Measurements from ENCODE around the gene APOL2. TPM values are rescaled to one million over a fixed set of nuclear protein-coding genes. Genes with fewer than 3 reads are reported as not detected.

APOL2 gene
- total RNA-seq, 2 experiments from 2014 or later, result 11.8 to 12.4 TPM

- Histone ChIP-seq H3K79me2 (ENCODE audit: insufficient read depth, low read depth, low read length) (no peaks in the 10 kb centered on the region), H3K4me1 (ENCODE audit: insufficient read depth, low read length, poor library complexity, severe bottlenecking) (peaks cover 21% of the 10 kb centered on the region), H3K9me2 (ENCODE audit: insufficient read depth, low read length) (no peaks in the 10 kb centered on the region), H3K9me3 (ENCODE audit: low read length) (no peaks in the 10 kb centered on the region), H3K4me2 (ENCODE audit: low read length) (peak overlapping the region; percentile 79), H4K20me1 (ENCODE audit: insufficient read depth, low read length) (no peaks in the 10 kb centered on the region), H3K4me3 (ENCODE audit: low read depth, low read length, poor library complexity, severe bottlenecking) (peak overlapping the region; percentile 76), H3K36me3 (ENCODE audit: insufficient read depth, low read length) (peaks cover 16% of the 10 kb centered on the region; the same call in 1 of the 2 replicates), H3K27ac (ENCODE audit: low read depth, low read length, poor library complexity, severe bottlenecking) (peak overlapping the region; percentile 23), H2AFZ (ENCODE audit: low read length) (peak overlapping the region; percentile 62)
- TF ChIP-seq EZH2phosphoT487 (IDR thresholded peaks at IDR 0.05; ENCODE audit: borderline replicate concordance, low read depth, low read length), result no peak
- TF ChIP-seq CTCF (conservative IDR thresholded peaks at IDR 0.05; ENCODE audit: low read length), result no peak
- ChIA-PET POLR2A (interaction anchor here (0.6 to 1.3 kb wide), 4 partner anchors 32 to 291 kb away, joined by 3 to 4 read pairs (median 3); no protein-coding TSS in a partner anchor), CTCF (ENCODE audit: unreplicated experiment) (interaction anchor here (0.8 to 1.5 kb wide), 2 partner anchors 79 to 231 kb away, joined by 3 to 4 read pairs; partner anchors contain the start of gene APOL3)
- BruUV-seq (replicated peaks), result TSS peak; percentile 63
- DNase-seq (ENCODE audit: low spot score), result no peak
- intact Hi-C loops (cut with micrococcal nuclease; ENCODE audit: unreplicated experiment), result loop anchor here (5.0 kb wide), 1 partner anchor 77 kb away; the partner anchor contains the start of gene APOL3
Observed at GRCh38 chr22:36239150-36239400, 252 bp downstream of the APOL2 start.

- POLR2A ChIA-PET, result interaction anchor here (0.6 to 1.1 kb wide), 5 partner anchors 10 to 291 kb away, joined by 3 to 5 read pairs (median 3); partner anchors contain the start of gene APOL1
- peak; percentile 4 for DNase-seq (ENCODE audit: low spot score)
- intact Hi-C loops (cut with micrococcal nuclease; ENCODE audit: unreplicated experiment), result loop anchor here (5.0 kb wide), 1 partner anchor 76 kb away; the partner anchor contains the start of gene APOL3
- peak overlapping the region; percentile 62 for H2AFZ ChIP-seq (ENCODE audit: low read length)
- no peaks in the 10 kb centered on the region for H3K9me3 ChIP-seq (ENCODE audit: low read length)
- TF ChIP-seq EZH2phosphoT487 (IDR thresholded peaks at IDR 0.05; ENCODE audit: borderline replicate concordance, low read depth, low read length) (no peak), CTCF (conservative IDR thresholded peaks at IDR 0.05; ENCODE audit: low read length) (no peak)
- H3K4me1 ChIP-seq (ENCODE audit: insufficient read depth, low read length, poor library complexity, severe bottlenecking), result peaks cover 21% of the 10 kb centered on the region
- peaks cover 16% of the 10 kb centered on the region; the same call in 1 of the 2 replicates for H3K36me3 ChIP-seq (ENCODE audit: insufficient read depth, low read length)
- H3K9me2 ChIP-seq (ENCODE audit: insufficient read depth, low read length), result no peaks in the 10 kb centered on the region
- H3K4me3 ChIP-seq (ENCODE audit: low read depth, low read length, poor library complexity, severe bottlenecking), result peak overlapping the region; percentile 76
- H3K27ac ChIP-seq (ENCODE audit: low read depth, low read length, poor library complexity, severe bottlenecking), result peak overlapping the region; percentile 23
- H4K20me1 ChIP-seq (ENCODE audit: insufficient read depth, low read length), result no peaks in the 10 kb centered on the region
- H3K79me2 ChIP-seq (ENCODE audit: insufficient read depth, low read depth, low read length), result no peaks in the 10 kb centered on the region
- CTCF ChIA-PET (ENCODE audit: unreplicated experiment), result interaction anchor here (0.8 to 1.5 kb wide), 2 partner anchors 78 to 232 kb away, joined by 3 to 4 read pairs; partner anchors contain the start of gene APOL3
- peak overlapping the region; percentile 79 for H3K4me2 ChIP-seq (ENCODE audit: low read length)
- no TSS peak for BruUV-seq (replicated peaks)
Observed at GRCh38 chr22:36238373-36239149, 766 bp downstream of the APOL2 start.
